GM18907 (cell line): Measurements from ENCODE around the gene IQCE.

ENCODE experiments used
- ATAC-seq: cut with Tn5 transposase; IDR thresholded peaks from one replicate; pipeline ENCODE4 v1.9.1; 2021; ENCODE audit warnings: mild to moderate bottlenecking, moderate library complexity; ENCODE audit not compliant: unreplicated experiment

The IQCE gene

DNA sequence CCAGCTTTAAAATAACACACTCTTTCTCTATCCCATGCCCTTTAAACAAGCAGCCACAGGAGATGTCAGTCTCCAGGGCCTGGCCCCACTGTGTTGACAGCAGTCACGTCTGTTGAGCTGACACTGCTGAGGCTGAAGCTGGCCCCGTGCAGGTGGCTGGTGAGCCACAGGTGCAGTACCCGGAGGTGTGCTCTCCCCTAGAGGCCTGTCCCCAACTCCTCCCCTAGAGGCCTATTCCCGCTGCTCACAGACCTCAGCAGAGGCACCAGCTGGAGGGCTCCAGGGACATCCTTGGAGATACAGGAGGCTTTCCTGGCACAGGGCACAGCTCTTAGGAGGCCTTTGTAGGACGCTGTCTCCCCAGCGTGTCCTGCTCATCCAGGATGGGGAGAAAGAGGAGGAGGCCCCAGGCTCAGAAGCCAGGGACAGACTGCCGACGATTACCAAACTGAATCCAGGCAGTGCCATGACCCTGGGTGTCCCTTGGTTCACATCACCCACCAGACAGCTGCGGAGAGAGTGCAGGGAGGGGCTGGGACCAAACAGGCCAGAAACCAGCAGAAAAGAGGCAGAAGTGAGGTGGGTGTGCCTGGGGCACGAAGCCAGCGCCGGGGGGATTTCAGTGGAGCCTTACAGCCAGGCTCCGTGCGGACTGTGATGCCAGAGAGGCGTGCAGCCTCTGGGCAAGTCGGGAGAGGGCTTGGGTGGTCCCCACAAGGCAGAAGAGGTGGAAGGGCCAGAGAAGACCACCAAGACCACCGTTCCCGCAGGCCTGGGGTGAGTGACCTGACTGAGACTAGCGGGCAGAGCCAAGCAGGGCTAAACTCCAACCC lies 54.5 kb downstream of the IQCE start:
- no peak for ATAC-seq

DNA sequence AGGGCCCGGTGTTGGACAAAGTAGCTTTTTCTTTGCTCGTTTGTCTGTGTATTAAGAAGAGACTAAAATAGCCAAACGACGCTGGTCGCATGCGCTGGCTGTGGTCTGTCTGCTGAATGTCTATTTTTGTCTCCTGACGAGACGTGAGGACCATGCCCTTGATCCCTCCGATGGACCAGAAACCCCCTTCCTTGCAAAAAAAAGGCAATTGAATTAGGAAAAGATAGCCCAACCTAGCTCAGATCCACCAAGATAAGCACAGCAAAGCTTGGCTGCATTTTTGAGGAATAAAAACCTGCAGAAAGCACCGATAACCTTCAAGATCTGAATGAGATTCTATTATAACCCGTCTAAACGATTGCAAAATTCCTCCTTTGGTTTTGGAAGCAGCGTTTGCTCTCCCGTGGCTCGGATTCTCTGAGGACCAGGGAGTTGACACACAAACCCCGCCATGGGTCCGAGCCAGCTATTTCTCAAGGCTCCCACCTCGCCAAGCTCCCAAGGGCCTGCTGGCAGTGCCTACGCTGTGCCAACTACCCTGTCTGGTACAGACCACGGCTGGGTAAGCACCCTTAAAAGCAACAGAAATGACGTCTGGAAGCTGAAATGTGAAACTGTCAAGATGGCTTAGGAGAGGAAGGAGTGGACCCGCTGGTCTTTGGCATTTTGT lies 55.3 kb downstream of the IQCE start:
- ATAC-seq = no peak

DNA sequence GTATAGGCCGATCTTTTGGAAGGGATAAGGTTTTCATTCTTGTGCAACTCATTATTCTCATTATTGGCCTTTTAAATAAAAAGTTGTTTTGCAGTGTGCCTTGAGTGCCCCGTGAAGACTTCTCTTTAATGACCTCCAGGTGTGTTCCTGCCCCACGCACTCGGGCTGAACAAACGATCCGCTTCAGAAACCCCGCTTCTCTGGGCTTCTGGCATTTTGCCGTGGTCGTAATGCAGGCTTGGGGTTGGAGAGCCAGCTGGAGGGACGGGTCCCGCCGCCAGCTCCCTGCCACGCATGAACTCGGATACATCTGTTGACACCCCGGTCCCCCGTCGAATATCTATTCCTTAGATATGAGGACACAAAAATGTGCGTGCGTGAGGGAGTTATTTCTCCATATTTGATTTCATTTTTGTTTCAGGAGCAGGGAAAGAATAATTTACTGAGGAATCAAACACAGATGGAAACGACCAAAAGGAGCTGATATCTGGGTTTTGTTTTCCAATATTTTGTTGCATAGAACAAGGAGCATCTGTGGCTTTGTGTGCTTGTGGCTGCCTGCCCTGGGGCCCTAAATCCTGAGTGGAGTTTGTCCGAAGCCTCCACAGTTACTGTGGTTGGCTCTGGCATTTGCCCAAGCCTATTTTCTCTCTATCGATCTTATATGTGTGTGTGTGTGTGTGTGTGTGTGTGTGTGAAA lies 56.0 kb downstream of the IQCE start:
- no peak for ATAC-seq

DNA sequence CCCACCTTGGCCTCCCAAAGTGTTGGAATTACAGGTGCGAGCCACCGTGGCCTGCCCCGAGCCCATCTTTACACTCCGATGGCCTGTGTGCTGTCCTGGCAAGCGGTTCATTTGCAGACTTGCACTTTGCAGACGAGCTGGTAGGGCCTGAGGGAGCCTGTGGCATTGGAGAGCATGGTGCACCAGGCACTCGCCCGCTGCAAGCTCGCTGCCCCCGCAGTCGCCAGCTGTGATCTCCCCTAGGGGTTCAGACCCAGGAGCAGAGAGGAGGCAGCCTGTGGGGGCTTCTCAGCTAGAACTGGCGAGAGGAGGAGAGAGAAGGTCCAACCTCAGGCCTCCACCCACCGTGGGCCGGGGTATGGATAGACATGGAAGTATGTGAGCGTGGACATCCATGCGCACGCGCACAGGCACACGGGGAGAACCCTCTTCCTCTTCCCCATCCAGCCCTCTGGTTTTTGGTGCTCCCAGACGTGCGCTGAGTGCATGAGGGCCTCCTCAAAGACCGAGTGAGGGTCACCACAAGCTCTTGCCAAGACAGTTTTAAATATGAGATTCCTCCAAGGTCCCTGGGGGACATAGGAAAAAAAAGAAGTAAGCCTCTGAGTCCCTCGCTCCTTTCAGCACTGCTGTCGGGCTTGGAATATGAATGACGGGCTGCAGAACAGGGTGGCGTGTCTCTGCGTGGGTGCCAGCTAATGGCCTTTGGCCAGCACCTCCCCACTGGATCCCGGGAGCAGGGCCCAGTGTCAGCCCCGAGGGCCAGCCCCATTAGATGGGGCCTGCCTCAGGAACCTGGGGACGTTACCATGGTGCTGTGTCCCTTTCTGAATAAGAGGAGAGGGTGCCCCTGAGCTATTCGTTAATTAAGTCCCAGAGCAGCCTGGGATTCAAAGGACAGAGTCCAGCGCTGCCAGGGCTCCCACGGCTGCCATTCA lies 57.9 kb downstream of the IQCE start:
- ATAC-seq = no peak

GRCh38 chr7:2617325-2617905 lies 58.6 kb downstream of the IQCE start:
- no peak for ATAC-seq

DNA sequence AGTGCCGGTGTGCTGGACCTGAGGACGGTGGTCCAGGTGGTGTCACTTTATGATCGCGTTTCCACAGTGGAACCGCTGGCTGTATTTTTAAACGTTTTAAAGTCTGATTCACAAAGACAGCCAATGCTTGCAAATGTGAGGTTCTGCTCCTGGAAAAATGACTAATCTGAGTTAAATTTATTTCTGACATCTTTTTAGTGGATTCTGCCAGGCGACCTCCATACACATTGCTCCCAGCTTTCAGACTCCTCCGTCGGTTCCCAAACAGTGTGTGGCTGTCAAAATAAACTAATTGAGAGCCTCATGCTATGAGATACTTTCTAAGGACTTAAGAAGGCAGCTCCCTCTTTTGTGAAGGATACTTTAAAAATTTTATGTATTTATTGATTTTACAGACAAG lies 60.3 kb downstream of the IQCE start:
- no peak for ATAC-seq

DNA sequence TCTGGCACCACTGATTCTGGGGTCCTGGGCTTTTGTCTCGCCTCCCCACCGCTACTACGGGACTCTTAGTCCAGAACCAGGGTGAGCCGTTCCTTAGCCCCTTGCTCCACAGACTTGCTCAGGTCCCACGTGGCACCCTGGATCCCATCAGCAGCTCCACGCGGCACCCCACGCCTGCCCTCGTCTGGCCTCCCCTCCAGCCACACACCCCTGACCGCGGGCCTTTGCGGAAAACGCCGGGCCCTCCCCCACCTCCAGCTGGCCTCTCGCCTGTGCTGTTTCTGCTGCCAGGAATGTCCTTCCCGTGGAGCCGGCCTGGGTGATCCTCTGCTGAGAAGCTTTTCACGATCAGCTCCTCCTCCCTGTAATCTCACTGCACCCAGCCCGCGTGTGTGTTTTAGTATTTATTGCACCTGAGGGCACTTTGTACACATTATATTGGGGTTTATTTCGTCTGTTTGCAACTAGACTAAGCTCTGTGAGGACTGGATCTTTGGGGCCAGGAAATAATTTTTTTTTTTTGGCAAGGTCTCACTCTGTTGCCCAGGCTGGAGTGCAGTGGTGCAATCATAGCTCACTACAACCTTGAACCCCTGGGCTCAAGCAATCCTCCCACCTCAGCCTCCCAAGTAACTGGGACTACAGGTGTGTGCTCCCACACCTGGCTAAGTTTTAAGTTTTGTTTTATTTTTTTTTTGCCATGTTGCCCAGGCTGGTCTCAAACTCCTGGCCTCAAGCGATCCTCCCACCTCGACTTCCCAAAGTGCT lies 62.5 kb downstream of the IQCE start:
- no peak for ATAC-seq

DNA sequence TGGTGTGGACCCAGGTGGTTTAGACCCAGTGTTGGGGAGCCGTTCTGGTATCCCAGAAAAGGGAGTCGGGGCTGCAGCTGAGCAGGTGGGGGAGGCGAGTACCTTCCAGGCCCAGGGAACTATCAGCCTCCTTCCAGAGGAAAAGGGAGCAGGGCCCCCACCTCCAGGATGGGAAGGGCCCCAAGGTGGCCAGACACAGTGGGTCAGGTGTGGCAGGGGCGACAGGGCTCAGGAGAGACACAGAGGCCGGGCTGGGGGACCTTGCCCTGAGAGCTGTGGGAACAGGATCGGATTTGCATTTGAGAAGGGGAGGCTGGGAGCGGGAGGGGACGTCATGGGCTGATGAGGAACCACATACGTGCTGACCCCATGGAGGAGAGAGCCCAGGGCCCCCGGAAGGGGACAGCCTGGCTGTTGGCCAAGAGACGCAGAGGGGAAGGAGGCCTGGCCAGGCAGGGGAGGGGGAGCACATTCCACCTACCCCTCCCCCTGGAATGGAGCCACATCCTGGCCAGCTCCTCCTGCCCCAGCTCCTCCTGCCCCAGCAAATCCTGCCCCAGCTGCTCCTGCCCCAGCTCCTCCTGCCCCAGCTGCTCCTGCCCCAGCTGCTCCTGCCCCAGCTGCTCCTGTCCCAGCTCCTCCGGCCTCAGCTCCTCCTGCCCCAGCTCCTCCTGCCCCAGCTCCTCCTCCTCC lies 63.3 kb downstream of the IQCE start:
- no peak for ATAC-seq

DNA sequence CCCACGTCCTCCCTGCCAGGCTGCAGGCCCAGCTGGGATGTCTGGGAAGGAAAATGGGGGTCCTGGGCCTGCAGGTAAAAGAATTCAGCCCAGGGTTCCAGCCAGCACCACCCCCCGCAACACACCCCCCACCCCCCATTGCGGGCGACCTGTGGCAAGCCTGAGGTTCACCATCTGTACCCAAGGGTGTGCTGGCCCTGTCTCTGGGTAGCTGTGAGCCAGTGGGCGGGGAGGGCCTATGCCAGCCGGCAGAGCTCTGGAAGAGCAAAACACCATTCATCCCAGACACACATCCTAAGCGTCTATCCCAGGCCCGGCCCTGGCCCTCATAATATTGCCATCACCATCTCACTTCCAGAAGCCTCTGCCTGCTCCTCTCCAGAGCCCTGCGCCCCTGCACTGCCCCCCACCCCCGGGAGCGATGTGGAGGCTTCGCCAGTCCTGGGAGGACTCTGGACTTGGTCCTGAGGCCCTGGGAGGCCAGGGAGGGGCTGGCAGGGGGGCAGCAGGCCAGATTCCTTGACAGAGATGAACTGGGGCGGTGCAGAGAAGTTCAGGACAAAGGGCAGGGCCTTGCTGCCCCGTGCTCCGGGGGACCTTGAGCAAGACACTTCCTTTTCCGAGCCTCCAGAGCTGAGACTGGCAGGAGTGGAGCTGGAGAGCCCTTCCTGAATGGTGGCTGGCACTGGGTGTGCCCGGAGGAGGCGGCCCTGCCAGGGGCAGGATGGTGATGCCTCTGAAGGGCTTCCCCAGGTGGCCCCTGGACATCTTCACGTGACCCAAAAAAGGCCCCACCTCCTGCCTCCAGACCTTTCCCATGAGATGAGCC lies 64.3 kb downstream of the IQCE start:
- ATAC-seq = no peak

DNA sequence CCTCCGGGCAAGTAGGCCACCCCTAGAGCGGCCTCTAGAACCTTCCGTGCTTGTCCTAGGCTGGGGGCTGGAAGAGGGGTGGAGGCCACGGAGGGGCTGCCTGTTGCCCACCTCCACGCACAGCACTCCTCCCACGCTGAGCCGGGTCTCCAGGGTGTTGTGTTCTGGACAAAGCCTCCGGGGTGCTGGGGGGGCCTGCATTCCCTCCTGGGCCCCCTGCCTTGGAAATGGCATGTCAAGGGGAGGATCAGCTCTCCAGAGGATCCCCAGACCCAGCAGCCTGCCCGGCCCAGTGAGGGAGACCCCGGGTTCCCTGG lies 64.9 kb downstream of the IQCE start:
- ATAC-seq = no peak

- ATAC-seq = no peak
Measured at GRCh38 chr7:2624293-2624886, 65.6 kb downstream of the IQCE start.

- no peak for ATAC-seq
Measured at GRCh38 chr7:2626498-2627117, 67.8 kb downstream of the IQCE start.

- ATAC-seq = no peak
Measured at GRCh38 chr7:2627258-2628129, 68.7 kb downstream of the IQCE start.

- ATAC-seq = no peak
Measured at GRCh38 chr7:2628130-2628482, 69.3 kb downstream of the IQCE start.

DNA sequence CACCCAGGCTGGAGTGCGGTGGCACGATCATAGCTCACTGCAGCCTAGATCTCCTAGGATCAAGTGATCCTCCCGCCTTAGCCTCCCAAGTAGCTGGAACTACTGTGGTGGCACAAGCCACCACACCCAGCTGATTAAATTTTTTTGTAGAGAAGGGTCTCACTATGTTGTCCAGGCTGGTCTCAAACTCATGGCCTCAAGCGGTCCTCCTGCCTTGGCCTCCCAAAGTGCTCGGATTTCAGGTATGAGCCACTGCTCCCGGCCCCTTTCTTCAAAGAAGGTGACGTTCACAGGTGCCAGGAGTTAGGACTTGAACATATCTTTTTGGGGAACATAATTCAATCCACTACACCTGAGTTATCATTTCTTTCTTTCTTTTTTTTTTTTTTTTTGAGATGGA lies 70.1 kb downstream of the IQCE start:
- no peak for ATAC-seq

DNA sequence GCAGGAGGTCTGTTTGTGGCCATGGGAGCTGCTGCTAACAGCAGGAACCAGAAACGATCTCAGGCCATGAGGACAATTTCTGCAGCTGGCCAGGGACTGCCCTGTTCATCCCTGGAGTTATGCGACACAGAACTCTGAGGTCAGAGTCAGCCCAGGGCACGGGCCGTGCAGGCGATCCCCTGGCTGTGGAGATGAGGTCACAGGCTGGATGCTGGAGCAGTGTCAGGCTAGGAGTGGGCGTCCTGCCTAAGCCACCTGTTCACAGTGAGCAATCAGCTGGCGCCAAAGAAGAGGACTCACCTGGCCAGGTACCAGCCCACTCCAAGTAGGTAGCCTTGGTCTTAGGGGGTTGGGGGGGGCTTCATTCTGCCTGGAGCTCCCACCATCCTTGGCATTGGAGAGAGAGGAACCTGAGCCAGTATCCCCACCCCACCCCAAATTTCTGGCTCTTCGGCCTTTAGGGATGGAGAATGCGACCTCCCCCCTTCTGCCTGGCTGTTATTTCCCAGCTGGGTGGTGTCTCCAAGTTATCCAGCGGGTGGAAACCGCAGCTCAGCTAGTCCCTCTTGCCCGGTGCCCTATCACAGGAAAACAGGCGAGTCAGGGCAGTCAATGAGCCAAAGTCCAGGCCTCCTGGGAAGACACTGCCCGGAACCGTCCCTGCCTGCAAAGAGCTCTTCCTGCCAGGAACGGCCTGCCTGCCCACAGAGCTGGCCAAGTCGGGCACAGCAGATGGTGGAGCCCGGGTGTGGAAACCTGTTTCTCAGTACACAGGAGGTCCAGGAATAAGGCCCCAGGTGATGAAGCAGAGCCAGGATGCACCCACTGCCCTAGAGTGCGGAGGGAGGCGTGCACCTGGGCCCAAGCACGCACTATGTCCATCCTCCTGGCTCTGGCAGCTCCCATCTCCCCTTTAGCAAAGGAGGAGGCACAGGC lies 71.2 kb downstream of the IQCE start:
- ATAC-seq = no peak
